ENCODE results near the gene UVRAG.
"Not testable (repeated sequence)": the region's sequence is repeated elsewhere in the genome, so short reads cannot be mapped to it uniquely, and the experiment has no call there.

Gene UVRAG

DNA sequence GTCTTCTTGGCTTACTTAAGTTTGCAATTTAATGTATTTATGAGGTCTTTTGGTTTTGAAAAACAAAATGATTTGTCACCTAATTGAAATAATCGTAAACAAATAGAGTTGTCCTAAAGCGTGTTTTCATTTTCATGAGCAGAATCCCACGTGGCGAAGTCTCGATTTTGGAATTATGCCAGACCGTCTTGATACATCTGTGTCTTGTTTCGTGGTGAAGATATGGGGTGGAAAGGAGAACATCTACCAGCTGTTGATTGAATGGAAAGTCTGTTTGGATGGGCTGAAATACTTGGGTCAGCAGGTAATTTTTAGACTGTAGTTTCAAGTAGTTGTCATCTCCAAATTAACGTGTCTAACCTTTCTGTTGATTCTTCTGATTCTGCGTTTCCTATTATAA, 64.7 kb downstream of the UVRAG start:
- no peak for DNase-seq (ENCODE audit: low spot score)

- DNase-seq (ENCODE audit: low spot score) = not testable (repeated sequence)
These were observed 65.3 kb downstream of the UVRAG start for GRCh38 chr11:75880343-75880742.

DNA sequence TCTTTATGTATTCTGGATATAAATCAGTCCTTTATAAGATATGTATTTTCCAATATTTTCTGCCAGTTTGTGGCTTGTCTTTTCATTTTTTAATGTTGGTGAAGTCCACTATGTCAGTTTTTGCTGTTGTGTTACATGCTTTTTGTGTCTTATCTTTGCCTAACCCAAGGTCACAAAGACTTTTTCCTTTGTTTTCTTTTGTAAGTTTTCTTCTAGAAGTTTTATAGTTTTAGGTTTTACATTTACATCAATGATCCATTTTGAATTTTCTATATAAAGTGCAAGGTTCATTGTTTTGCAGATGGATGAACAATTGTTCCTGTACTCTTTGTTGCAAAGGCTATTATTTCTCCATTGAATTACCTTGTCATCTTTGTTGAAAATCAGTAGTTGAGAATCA, 69.3 kb downstream of the UVRAG start:
- DNase-seq (ENCODE audit: low spot score) = no peak

DNA sequence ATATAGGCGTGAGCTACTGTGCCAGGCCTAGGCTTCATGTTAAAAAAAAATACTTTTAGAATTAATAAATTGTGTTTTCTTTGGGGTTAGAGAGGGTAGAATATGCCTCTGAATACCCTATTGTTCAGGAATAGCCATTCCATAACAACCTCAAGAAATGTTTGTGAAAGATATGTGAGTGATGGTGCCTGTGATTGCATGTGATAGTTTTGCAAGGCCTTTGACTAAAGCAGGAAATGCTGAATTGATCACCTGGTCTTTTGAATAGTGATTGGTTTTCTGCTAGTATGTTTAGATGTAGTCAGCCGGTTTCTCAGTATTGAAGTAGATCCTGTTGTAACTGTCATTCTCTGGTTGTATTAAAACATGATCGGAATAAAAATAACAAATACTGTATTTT, 73.4 kb downstream of the UVRAG start:
- DNase-seq (ENCODE audit: low spot score) = no peak

DNA sequence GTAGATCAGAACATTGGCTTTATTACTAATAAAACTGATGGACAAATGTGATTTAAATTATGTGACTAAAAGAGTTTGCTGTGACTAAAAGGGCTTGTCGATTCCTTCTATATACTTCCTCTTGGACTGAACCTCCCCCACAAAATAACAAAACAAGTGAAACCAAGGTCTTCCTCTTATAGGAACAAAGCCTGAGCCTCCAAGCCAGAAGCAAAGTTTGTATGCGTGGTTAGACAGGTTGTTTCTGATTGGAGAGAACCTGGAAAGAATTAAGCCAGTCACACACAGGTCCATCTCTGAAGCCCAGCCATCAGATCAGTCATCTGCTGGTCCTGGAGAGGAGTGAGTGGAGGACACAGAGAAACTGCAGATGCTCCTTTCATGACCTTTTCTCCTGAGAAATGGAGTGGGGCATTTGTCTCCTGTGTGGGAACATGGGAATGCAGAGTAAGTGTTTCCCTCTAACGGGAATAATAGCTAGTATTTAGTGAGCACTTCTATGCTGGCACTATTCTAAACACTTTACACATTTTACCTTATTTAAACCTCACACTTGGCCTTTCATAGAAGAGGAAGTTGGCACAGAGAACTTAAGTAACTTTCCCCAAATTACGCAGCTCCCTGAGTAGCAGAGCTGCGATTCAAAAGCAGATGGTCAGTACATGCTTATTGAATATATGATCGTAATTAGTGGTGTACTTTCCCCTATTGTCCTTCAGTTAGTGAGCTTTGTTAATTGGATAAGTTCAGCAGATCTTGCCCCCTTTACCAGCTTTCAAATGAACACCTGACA, 77.1 kb downstream of the UVRAG start:
- no peak for DNase-seq (ENCODE audit: low spot score)

DNA sequence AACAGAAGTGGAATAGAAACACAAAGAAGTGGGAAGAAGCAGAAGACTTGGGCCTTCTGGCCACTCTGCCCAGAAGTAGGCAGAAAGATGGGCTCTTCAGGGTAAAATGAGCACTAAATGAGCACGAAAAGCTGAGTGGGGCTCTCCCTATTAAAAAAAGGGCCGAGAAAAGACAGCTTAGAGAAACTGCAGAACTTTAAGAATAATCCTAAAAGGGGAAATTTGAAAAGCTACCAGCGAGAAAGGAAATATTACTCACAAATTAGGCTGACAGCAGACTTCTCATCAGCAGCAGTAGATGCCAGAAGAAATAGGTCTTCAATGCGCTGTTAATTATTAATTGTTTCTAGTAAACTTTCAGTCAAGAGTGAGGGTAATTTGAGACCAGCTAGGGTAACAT, 78.2 kb downstream of the UVRAG start:
- DNase-seq (ENCODE audit: low spot score) = no peak

GRCh38 chr11:75894036-75894585, 79.1 kb downstream of the UVRAG start:
- no peak for DNase-seq (ENCODE audit: low spot score)

DNA sequence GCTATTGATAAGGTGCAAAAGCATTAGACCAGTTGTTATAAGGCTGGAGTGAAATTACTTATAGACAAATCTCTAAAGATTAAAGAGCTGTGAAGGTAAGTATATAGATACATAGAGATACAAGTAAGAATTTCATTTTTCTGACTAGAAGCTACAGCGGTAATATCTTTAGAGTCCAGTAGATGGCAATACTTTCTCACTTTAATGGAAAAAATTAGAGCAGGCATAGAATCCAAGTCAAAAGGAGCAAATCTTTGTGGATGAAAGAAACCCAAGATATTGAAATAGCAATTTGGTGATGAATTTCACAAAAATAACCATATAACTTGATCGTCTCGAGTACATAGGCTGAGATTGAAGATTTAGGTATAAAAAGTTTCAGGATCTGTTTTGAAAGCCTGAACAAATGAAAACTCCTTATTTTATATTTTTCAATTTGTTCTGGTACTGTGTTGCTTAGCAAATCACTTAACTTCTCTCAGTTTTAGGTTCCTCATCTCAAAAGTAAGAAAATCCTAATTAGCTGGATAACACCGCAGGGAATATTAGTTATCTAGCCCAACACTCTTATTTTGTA, 81.9 kb downstream of the UVRAG start:
- peak; percentile 14 for DNase-seq (ENCODE audit: low spot score)

GRCh38 chr11:75898871-75899270, 83.9 kb downstream of the UVRAG start:
- no peak for DNase-seq (ENCODE audit: low spot score)

DNA sequence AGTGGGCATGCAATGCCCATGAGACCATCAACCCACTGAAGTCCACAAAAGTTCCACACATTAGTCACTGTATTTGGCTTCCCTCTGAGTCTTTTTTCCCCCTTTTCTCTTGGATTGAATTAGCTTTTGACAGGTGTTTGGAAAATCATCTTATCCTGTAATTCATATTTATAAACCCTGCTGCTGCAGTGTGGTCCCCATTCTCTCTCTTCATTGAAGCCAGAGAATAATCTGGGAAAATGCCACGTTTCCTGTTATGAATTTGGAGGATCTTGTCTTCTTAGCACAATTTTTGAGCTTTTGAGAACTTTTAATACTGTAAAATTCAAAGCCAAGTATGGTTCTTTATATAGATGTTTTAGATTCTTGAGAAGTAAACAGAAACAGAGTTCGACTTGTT, 84.8 kb downstream of the UVRAG start:
- DNase-seq (ENCODE audit: low spot score) = no peak

GRCh38 chr11:75900848-75901247, 85.8 kb downstream of the UVRAG start:
- no peak for DNase-seq (ENCODE audit: low spot score)

DNA sequence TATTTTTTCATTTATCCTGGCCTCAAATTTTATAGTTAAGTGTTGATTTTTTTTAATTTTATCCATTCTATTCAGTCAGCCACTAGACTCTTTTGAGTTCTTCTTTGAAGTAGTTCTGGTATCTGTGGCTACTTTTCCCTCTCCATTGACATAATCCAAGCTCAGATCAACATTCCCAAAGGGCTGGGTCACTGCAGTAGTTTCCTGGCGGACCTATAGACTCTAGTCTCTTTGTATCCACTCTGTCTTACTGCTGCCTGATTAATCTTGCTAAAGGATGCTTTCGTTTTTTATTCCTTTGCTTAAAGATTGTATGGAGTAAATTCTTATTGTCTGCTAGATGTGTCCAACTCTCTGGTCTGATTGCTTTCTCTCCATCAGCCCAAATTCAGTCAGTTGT, 87.6 kb downstream of the UVRAG start:
- no peak for DNase-seq (ENCODE audit: low spot score)

GRCh38 chr11:75903276-75903675, 88.3 kb downstream of the UVRAG start:
- no peak for DNase-seq (ENCODE audit: low spot score)

GRCh38 chr11:75905434-75905833, 90.4 kb downstream of the UVRAG start:
- no peak for DNase-seq (ENCODE audit: low spot score)

GRCh38 chr11:75907906-75908527, 93.0 kb downstream of the UVRAG start:
- DNase-seq (ENCODE audit: low spot score) = no peak

DNA sequence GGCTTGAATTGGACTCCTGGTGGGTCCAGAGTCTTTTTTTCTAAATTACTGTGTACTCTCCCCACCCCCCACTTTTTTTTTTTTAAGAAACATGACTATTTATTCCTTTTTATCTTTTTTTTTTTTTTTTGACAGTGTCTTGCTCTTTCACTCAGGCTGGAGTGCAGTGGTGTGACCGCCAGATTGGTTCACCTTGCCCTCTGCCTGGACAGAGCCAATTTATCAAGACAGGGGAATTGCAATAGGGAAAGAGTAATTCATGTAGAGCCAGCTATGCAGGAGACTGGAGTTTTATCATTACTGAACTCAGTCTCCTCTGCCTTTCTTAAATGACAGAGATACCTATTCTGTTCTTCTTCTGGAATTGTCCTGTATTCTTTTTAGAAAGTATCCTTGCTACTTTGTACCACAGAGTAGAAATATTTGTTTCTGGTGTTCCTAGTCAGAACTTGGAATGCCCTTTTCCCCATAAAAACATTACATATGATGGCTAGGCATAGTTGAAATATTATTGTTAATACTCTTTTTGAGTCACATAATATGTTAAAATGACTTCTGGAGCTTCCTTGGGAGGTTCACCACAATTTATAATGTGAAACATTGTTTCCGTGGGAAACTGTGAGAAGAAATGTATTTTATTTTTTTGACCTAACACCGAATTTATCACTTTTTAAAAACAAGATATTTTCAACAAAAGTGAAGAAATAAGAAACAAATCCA, 95.6 kb downstream of the UVRAG start:
- DNase-seq (ENCODE audit: low spot score) = no peak

GRCh38 chr11:75911459-75911858, 96.4 kb downstream of the UVRAG start:
- no peak for DNase-seq (ENCODE audit: low spot score)

DNA sequence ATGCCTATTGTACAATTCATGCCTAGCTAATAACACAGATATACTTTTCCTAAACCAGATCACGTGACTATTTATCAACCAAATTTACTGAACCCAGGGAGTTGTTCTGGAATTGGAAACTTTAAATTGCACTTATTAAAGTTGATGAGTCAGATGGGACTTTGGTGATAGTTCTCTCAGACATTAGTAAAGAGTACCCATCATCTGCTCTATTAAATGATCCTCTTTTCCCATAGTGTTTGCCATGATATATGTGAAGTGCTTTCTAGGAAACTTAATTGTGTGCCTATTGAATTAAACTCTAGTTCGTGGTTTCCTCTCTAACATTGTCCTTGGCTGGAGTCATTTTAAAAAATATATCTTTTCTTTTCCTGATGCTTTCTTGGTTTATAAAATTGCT, 99.0 kb downstream of the UVRAG start:
- no peak for DNase-seq (ENCODE audit: low spot score)

- no peak for DNase-seq (ENCODE audit: low spot score)
These were observed 101.9 kb downstream of the UVRAG start for GRCh38 chr11:75916882-75917281.

DNA sequence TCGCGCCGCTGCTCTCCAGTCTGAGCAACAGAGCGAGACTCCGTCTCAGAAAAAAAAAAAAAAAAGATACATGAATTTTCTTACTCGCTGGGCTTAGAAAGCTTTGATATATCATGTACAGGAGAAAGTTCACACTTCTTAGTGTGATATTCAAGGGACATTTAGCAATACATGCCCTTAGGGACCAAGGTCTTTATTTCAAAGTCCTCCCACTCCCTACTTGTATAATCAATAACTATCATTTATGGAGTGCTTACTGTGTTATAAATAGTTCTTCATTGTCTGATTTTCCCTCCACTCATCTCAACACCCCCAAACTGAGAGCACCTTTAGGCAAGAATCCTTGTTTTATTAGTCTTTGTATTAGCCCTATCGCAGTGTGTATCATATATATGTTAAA, 103.3 kb downstream of the UVRAG start:
- no peak for DNase-seq (ENCODE audit: low spot score)

DNA sequence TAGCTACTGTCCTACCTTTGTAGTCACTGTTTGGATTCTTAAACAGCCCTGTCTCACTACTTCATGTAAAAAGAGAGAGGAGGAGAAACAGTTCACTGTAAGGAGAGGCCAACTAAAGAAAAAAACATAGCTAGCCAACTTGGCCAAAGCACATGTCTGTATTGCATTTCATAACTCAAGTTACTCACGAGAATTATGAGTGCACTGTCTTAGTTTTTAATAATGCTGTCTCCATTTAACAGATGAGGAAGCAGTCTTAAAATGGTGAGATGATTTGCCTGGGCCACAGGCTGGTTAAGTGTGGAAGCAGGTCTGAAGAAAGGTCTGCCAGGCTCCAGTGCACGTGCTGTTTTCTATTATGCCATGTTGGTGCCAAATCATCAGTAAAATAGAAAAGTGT, 104.5 kb downstream of the UVRAG start:
- DNase-seq (ENCODE audit: low spot score) = no peak

GRCh38 chr11:75920848-75921247, 105.8 kb downstream of the UVRAG start:
- DNase-seq (ENCODE audit: low spot score) = no peak

- DNase-seq (ENCODE audit: low spot score) = no peak
These were observed 106.8 kb downstream of the UVRAG start for GRCh38 chr11:75921808-75922207.
